ENCODE results near the gene CHPF.

CHPF gene

GRCh38 chr2:219551441-219552381, 8.1 kb upstream of the CHPF start:
- no peak for DNase-seq (ENCODE audit: low spot score)

DNA sequence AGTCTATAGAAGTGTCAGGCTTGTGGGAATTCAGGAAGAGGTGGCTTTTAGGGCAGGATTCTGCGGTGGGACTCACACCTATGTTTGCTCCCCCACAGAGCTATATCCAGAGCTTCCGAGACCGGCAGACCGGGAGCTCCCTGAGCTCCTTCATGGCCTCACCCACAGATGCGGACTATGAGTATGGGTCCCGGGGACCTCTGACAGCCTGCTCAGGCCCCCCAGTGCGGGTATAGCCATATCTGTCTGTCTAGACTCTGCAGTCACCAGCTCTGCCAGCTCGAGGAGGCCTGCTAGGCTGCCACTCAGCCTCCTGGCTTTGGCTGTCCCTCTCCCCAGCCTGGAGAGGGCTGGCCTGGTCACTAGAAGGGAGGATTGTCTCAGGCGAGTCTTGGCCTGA, 6.0 kb upstream of the CHPF start:
- DNase-seq (ENCODE audit: low spot score) = no peak

DNA sequence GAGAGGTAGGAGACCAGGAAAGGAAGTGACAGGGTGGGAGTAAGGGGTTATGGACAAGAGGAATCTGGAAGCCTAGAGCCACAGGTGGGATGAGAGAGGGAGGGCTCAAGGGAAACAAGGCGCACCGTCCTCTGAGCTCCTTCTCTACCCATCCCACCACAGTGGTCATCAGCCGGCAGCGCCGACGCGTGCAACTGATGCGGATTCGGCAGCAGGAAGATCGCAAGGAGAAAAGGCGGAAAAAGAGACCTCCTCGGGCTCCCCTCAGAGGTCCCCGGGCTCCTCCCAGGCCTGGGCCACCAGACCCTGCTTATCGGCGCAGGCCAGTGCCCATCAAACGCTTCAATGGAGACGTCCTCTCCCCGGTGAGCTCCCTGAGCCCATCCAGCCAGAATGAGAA, 5.4 kb upstream of the CHPF start:
- no peak for DNase-seq (ENCODE audit: low spot score)

- no peak for DNase-seq (ENCODE audit: low spot score)
These were observed 4.0 kb upstream of the CHPF start for GRCh38 chr2:219547621-219548020.

DNA sequence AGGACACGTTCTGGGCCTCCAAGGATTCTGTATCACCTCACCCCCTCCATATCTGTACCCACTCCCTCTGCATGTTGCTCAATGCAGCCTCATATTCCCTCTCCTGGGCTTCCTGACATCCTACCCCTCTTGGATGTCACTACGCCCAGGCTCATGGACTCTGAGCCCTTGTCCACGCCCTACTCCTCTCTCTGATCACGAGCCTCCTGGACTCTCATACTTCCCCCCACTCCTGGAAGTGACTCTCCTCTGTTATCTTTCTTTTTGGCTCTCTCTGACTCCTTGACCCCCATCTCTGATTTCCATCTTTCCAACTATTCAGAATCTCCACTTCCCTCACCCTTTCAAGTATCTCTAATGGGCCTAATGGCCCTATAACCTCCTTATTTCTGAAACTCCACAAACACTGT, 2.3 kb upstream of the CHPF start:
- no peak for DNase-seq (ENCODE audit: low spot score)

DNA sequence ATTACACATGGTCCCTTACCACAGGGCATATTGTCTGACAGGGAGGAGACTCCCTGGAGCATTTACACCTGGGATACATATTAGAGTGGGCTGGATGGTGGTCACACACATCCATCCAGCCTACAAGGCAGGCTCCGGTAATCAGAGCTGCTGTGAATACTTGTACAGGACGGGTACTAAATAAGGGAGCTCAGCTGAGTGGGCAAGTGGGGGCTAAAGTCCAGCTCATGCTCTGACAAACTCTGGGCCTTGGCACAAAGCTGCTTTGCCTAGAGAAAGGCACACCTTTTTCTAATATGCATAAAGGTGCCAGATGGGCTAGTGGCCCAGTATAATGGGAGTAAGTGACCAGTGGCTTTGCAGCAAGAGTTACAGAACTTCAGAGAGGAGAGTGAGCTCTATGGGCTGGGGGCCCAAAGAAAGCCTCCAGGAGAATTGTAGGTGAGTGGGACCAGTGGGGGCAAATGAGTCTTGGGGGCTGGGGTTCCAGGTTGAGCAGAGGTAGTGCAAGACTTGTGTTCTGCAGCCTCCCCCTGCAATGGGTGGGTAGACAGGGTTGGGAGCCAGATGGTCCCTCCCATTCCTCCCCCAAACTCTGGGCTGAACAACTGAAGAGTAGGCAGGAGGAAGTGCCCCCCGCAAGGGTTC, 1.8 kb upstream of the CHPF start:
- DNase-seq (ENCODE audit: low spot score) = no peak

DNA sequence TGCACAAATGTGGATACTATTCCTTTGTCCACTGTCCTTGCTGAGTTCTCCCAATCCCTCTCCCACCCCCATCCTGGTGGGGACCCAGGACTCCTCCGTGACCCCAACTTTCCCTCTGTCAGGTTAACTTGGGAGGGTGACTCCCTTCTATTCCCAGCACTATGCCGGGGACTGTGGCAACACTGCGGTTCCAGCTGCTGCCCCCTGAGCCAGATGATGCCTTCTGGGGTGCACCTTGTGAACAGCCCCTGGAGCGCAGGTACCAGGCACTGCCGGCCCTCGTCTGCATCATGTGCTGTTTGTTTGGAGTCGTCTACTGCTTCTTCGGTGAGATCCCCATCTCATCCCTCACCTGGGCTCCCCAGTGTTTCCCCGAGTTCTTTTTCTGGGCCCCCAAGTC, 958 bp upstream of the CHPF start:
- no peak for DNase-seq (ENCODE audit: low spot score)

DNA sequence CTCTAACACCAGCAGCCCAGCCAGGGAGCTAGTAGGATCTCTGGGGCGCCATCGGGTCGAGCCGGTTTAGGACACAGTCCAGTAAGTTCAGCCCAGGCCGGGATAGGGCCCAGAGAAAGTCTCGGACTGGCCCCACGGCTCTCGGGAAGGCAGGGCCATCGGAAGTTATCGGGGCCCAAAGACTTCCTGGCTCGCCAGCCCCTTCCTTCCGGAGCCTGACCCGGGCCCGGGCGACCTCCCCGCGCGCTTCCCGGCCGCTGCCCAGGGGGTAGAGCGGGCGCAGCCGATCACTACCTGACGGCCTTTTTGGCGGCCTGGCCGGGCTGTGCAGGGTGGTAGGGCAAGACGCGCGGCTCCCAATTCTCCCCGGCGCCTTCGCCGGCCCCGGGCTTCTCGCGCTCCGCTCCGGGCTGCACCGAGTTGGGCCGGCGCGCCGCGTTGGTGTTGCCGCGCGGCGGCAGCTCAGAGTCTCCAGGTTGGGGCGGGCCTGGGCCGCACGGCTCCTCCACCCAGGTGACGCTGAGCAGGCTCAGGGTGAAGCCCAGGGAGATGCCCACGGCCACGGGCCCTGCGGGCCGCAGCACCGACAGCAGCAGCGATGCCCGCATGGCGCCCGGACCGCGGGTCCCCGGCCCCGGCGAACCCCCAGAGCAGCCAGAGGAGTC, 546 bp downstream of the CHPF start:
- DNase-seq (ENCODE audit: low spot score) = no peak

GRCh38 chr2:219541611-219542180, 1.9 kb downstream of the CHPF start:
- DNase-seq (ENCODE audit: low spot score) = peak; percentile 71

GRCh38 chr2:219540784-219541504, 2.7 kb downstream of the CHPF start:
- no peak for DNase-seq (ENCODE audit: low spot score)

DNA sequence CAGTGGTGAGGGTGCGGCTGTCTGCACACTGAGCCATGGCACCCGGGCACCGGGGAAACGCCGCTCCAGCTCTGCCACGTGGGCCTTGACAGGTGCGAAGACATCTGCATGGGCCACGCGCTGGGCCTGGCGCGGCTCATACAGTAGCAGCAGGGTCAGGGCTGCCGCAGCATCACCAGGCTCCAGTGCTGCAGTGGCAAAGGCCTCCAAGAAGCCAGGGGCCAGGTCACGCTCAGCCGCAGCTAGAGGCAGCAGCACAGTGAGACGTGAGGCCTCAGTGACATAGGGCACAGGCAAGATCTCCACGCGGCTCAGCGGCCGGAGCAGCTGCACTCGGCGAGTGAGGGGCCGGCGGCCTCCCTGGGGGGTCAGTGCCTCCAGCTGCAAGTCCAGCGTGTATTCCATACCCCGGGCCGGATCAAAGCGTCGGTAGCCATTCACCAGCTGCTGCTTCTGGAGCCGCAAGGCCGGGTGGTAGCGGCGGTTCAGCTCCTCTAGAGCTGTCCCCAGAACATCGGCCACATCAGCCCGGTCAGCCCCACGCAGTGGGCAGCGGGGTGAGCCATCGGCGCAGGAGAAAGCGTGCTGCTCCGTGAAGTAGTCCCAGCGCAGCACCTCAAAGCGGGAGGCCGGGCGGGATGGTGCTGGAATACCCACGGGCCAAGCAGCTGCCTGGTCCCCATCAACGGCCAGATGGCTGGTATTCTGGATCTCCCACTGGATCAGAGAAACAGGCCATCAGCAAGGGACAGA, 3.5 kb downstream of the CHPF start:
- DNase-seq (ENCODE audit: low spot score) = no peak

DNA sequence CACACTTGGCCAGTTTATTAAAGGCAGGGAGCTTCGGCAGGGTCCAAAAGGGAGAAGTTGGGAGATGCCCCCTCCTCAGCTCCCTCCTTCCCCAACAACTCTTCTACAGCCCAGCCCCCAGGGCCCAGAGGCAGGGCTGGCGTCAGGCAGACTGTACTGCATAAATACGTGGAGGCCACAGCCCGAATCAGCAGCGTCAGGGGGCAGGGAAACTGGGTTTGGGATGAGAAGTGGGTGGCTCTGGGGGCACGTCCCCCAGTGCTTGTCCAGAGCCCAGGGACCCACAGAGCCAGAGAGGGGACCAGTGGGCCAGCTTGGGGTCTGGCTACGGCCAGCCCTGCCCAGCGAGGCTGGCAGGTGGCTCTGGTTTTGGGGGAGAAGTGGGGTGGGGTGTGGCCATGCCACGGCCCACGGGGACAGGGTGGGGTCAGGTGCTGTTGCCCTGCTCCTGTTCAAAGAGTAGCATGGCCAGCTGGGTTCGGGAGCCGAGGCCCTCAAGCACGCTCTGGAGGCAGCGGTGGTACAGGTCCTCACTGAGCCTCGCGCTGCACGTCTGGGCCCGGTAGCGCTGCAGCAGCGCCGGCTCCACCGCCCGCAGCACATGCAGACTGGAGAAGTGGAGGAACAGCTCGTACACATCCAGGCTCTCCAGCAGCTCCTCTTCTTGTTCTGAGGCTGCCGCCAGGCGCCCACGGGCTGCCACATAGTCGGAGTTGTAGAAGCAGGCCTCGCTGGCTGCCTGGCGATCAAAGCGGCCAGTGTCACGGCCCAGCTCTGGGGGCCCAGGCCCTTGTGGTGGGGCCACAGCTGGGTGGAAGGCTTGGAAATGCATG, 4.4 kb downstream of the CHPF start:
- no peak for DNase-seq (ENCODE audit: low spot score)

DNA sequence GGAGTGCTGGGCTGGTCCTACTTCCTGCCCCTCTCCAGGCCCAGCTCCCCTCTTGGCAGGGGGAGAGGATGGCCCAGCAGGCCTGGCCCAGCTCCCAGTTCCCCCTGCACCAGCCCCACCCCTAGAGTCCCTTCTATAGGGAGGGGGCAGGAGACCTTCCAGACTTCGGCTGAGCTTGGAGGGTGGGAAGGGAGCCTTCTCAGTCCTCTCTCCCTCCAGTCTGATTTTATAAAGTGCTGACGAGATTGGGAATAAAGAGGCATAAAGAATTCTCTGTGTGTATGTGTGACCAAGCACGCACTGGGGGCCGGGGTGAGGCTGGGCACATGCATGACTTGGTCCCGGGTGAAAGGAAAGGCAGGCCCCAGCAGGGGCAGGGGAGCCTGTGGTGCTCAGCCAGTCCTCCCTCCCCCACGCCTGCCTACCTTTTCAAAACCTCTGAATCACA, 5.1 kb downstream of the CHPF start:
- DNase-seq (ENCODE audit: low spot score) = no peak

GRCh38 chr2:219537657-219538488, 5.7 kb downstream of the CHPF start:
- no peak for DNase-seq (ENCODE audit: low spot score)

GRCh38 chr2:219536967-219537366, 6.6 kb downstream of the CHPF start:
- DNase-seq (ENCODE audit: low spot score) = no peak

DNA sequence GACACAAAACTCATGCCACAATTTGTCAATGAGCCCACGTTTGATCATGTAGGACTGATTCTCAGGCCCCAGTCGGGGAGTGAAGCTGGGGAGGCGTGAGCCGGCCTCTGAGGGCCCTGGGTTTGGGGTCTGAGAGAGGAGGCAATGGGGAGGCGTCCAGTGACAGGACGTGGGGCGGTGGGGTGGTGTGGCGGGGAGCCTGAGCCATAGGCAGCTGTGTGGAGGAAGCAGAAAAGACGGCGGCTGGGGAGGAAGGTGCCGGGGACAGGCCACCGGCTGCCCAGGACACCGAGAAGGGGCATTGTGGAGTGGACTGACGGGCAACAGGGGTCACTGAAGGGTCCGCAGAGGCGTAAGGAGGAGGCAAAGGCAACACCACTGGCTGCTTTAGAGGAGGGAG, 7.2 kb downstream of the CHPF start:
- DNase-seq (ENCODE audit: low spot score) = no peak

DNA sequence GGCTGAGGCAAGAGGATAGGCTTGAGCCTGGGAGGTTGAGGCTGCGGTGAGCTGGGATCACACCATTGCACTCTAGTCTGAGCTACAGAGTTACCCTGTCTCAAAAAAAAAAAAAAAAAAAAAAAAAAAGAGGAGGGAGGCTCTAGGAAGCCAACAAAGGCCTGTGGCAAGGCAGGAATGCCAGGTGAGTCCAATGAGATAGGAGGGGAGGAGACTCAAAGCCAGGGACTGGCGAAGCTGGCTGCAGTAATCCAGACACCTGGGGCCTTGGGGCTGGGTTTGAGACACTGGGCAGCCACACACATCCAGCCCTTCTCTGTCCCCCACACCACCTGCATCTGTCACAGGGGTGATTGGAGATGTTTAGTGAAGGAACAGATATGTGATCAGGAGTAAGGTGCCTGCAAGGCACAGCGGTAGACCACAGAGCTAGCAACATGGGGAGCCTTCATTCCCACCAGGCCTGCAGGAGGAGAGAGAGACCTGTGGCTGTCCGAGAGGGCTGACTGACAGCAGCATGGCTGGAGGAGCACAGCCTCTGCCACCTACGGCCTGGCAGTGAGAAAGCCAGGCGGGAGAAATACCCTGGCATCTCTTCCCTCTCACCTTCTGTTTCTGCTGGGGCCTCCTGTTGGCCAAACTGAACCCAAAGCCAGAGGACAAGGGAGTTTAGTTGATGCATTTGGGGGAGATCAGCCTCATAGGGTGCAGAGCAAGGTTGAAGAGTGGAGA, 9.5 kb downstream of the CHPF start:
- DNase-seq (ENCODE audit: low spot score) = no peak

DNA sequence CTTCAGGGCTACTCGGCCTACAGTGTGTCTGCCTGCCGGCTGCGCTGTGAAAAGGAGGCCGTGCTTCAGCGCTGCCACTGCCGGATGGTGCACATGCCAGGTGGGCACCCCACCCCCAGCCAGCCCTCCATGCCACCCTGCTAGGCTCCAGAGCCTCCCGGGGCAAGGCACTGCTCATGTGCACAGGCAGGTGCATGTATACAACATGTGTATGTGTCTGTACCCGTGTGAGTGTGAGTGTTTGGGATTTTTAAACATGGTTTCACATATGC, 11.3 kb downstream of the CHPF start:
- DNase-seq (ENCODE audit: low spot score) = no peak
